PC-3 (cell line): ENCODE results near the gene CHD3. TPM values are rescaled to one million over a fixed set of nuclear protein-coding genes. Genes with fewer than 3 reads are reported as not detected.

Source experiments
- ATAC-seq: fragments of 200-7000 bp; cut with Tn5 transposase; 2 replicates; pipeline ENCODE4 v1.9.1; 2020; ENCODE audit warnings: mild to moderate bottlenecking, moderate library complexity
- BruUV-seq: library from RNA; stranded (reverse); fragments of 400-500 nt; replicated peaks from 2 replicates; lab custom pipeline; 2021; lab: Mats Ljungman, UMichigan
- CTCF ChIA-PET: fragments of 300-600 bp; sonication (Branson Sonifier 250); formaldehyde crosslinking; loops from one replicate; lab custom pipeline; 2022; ENCODE audit warnings: antibody characterized with exemption; lab: Charles Lee
- POLR2A ChIA-PET: fragments of 300-600 bp; sonication (Branson Sonifier 250); formaldehyde crosslinking; loops from one replicate; lab custom pipeline; 2022; ENCODE audit warnings: antibody characterized with exemption; ENCODE audit not compliant: unreplicated experiment; lab: Charles Lee
- DNase-seq: peaks from one replicate; pipeline ENCODE4 v3.0.0-alpha.2; 2015
- H2AFZ ChIP-seq: fragments of 300-600 bp; sonication (generic); 2 replicates; pipeline ENCODE4 v1.6.0; 2016; ENCODE audit warnings: antibody characterized with exemption, low read length
- H3F3A ChIP-seq: fragments of 300-600 bp; sonication (generic); one replicate; pipeline ENCODE4 v1.6.0; 2017; ENCODE audit warnings: antibody characterized with exemption, low read length, control low read depth, mild to moderate bottlenecking; ENCODE audit not compliant: unreplicated experiment
- H3K27ac ChIP-seq: fragments of 300-600 bp; sonication (generic); 2 replicates; pipeline ENCODE4 v1.5.1; 2016; ENCODE audit warnings: mild to moderate bottlenecking, low read length
- H3K27me3 ChIP-seq: fragments of 300-600 bp; sonication (generic); 2 replicates; pipeline ENCODE4 v1.6.1; 2016; ENCODE audit warnings: low read length, mixed read lengths
- H3K36me3 ChIP-seq: fragments of 300-600 bp; sonication (generic); 2 replicates; pipeline ENCODE4 v1.6.1; 2016; ENCODE audit warnings: low read depth, mixed run types, low read length, mixed read lengths
- H3K4me1 ChIP-seq: fragments of 300-600 bp; sonication (generic); 2 replicates; pipeline ENCODE4 v1.5.1; 2016; ENCODE audit warnings: low read length; ENCODE audit not compliant: insufficient read depth
- H3K4me2 ChIP-seq: fragments of 300-600 bp; sonication (generic); 2 replicates; pipeline ENCODE4 v1.6.0; 2016; ENCODE audit warnings: low read length
- H3K4me3 ChIP-seq: fragments of 300-600 bp; sonication (generic); 2 replicates; pipeline ENCODE4 v1.5.1; 2016; ENCODE audit warnings: mild to moderate bottlenecking, low read length, mixed read lengths
- H3K79me2 ChIP-seq: fragments of 300-600 bp; sonication (generic); 2 replicates; pipeline ENCODE4 v1.6.1; 2017; ENCODE audit warnings: low read length, mixed read lengths
- H3K9ac ChIP-seq: fragments of 300-600 bp; sonication (generic); 2 replicates; pipeline ENCODE4 v1.6.0; 2016; ENCODE audit warnings: mild to moderate bottlenecking, low read length
- H3K9me2 ChIP-seq: fragments of 300-600 bp; sonication (generic); replicated peaks from 2 replicates; pipeline ENCODE4 v1.6.1; 2016; ENCODE audit warnings: mixed run types, low read length, mixed read lengths
- H3K9me3 ChIP-seq: fragments of 300-600 bp; sonication (generic); 2 replicates; pipeline ENCODE4 v1.6.1; 2016; ENCODE audit warnings: low read length, mixed read lengths
- H4K20me1 ChIP-seq: fragments of 300-600 bp; sonication (generic); 2 replicates; pipeline ENCODE4 v1.6.1; 2016; ENCODE audit warnings: low read length, mixed read lengths
- CTCF ChIP-seq: fragments of 300-600 bp; sonication (generic); conservative IDR thresholded peaks from 2 replicates; pipeline ENCODE4 v1.5.1; 2017; ENCODE audit warnings: antibody characterized with exemption, low read depth, mild to moderate bottlenecking, low read length
- EZH2 ChIP-seq: fragments of 300-600 bp; sonication (generic); IDR thresholded peaks from one replicate; pipeline ENCODE4 v1.6.1; 2017; ENCODE audit warnings: antibody characterized with exemption, mild to moderate bottlenecking, low read length; ENCODE audit not compliant: unreplicated experiment
- EZH2phosphoT487 ChIP-seq: fragments of 300-600 bp; sonication (generic); IDR thresholded peaks from 2 replicates; pipeline ENCODE4 v1.6.1; 2018; ENCODE audit warnings: mild to moderate bottlenecking, antibody characterized with exemption, low read length, borderline replicate concordance
- intact Hi-C: fragments of 100-400 bp; cut with micrococcal nuclease; formaldehyde crosslinking; loops from 2 replicates; pipeline ENCODE4 v1.9.0; 2023
- total RNA-seq: library from RNA; depleted of rRNA; stranded (reverse); fragments of >200 nt; gene quantifications from 2 replicates; pipeline ENCODE4 v1.2.3, GENCODE V29; 2014

The CHD3 gene
- total RNA-seq, 1 experiment from 2014 or later, result 102 TPM

GRCh38 chr17:7887038-7887481, 1.5 kb upstream of the CHD3 start:
- Histone ChIP-seq H3F3A (peaks cover 11% of the 10 kb centered on the region), H3K9me3 (no peaks in the 10 kb centered on the region), H2AFZ (peak overlapping the region; percentile 55), H3K36me3 (peaks cover 10% of the 10 kb centered on the region; the same call in 1 of the 2 replicates), H3K4me1 (peaks cover 29% of the 10 kb centered on the region), H3K27ac (peak overlapping the region; percentile 96), H3K9ac (peak overlapping the region; percentile 76), H3K27me3 (no peaks in the 10 kb centered on the region), H3K4me3 (peak overlapping the region; percentile 94), H3K4me2 (peak overlapping the region; percentile 95), H4K20me1 (no peaks in the 10 kb centered on the region), H3K9me2 (no peaks in the 10 kb centered on the region), H3K79me2 (peaks cover 39% of the 10 kb centered on the region)
- ATAC-seq (peak; percentile 19), DNase-seq (no peak)
- ChIA-PET CTCF (no interaction called here), POLR2A (no interaction called here)
- TSS peak; percentile 39 for BruUV-seq
- intact Hi-C loops, result loop anchor here (1.0 to 2.0 kb wide), 3 partner anchors 24 to 232 kb away; partner anchors contain the start of genes ALOXE3 and CNTROB
- TF ChIP-seq EZH2phosphoT487 (no peak), CTCF (0 out of 2 replicates have a peak, but pooled peaks have one; percentile 10), EZH2 (no peak)

- intact Hi-C loops, result loop anchor here (1.0 to 2.0 kb wide), 3 partner anchors 25 to 231 kb away; partner anchors contain the start of genes ALOXE3 and CNTROB
- H3K9me2 ChIP-seq, result no peaks in the 10 kb centered on the region
- H3K9me3 ChIP-seq, result no peaks in the 10 kb centered on the region
- ATAC-seq (peak; percentile 75), DNase-seq (peak; percentile 93)
- ChIA-PET CTCF (no interaction called here), POLR2A (no interaction called here)
- no peaks in the 10 kb centered on the region for H4K20me1 ChIP-seq
- peak overlapping the region; percentile 96 for H3K27ac ChIP-seq
- peak overlapping the region; percentile 94 for H3K4me3 ChIP-seq
- H3F3A ChIP-seq, result peaks cover 11% of the 10 kb centered on the region
- TF ChIP-seq EZH2phosphoT487, result no peak
- peaks cover 29% of the 10 kb centered on the region for H3K4me1 ChIP-seq
- BruUV-seq, result no TSS peak
- H2AFZ ChIP-seq, result peak overlapping the region; percentile 66
- peaks cover 39% of the 10 kb centered on the region for H3K79me2 ChIP-seq
- no peaks in the 10 kb centered on the region for H3K27me3 ChIP-seq
- H3K36me3 ChIP-seq, result peaks cover 10% of the 10 kb centered on the region; the same call in 1 of the 2 replicates
- H3K4me2 ChIP-seq, result peak overlapping the region; percentile 95
- peak overlapping the region; percentile 87 for H3K9ac ChIP-seq
Measured at GRCh38 chr17:7887482-7888183, 956 bp upstream of the CHD3 start.

- no TSS peak for BruUV-seq
- POLR2A ChIA-PET, result no interaction called here
- intact Hi-C loops, result no loop called here
Measured at GRCh38 chr17:7889166-7889955, 772 bp downstream of the CHD3 start.

More at GRCh38 chr17:7889166-7889955, 772 bp downstream of the CHD3 start:
- Histone ChIP-seq H3K9me2 (no peaks in the 10 kb centered on the region), H3K36me3 (peaks cover 10% of the 10 kb centered on the region; the same call in 1 of the 2 replicates), H3K79me2 (peaks cover 39% of the 10 kb centered on the region), H3K4me2 (peak overlapping the region; percentile 95), H3K4me1 (peaks cover 21% of the 10 kb centered on the region), H4K20me1 (no peaks in the 10 kb centered on the region), H3K27ac (peak overlapping the region; percentile 96), H3F3A (peaks cover 11% of the 10 kb centered on the region), H3K9ac (peak overlapping the region; percentile 87), H3K4me3 (peak overlapping the region; percentile 94; the same call in 1 of the 2 replicates), H3K27me3 (no peaks in the 10 kb centered on the region), H3K9me3 (no peaks in the 10 kb centered on the region), H2AFZ (no peak overlapping the region)
- ATAC-seq (peak; percentile 9; the same call in 1 of the 2 replicates), DNase-seq (peak; percentile 84)
- CTCF ChIA-PET, result no interaction called here
- TF ChIP-seq CTCF (no peak; the same call in 1 of the 2 replicates), EZH2phosphoT487 (no peak), EZH2 (no peak)
